Body of pancreas (tissue), 4 donors: ENCODE results near the gene PTPRM. TPM values are rescaled to one million over a fixed set of nuclear protein-coding genes. Genes with fewer than 3 reads are reported as not detected.
A peak's percentile ranks its signal among the peaks of the same experiment; 100 is the strongest.

Source experiments
- ATAC-seq: fragments of 150-250 bp; one replicate; pipeline ENCODE4 v1.9.1; 2016
- DNase-seq, 4 donors: peaks; one replicate each; pipeline ENCODE4 v3.0.0-alpha.2; 2019
- H3K27ac ChIP-seq, 4 donors: fragments of 200-600 bp; sonication (generic); 1 replicate in 3 of 4; 2 replicates in 1 of 4; pipeline versions ENCODE4 v1.5.1 to v1.6.1; 2016 to 2019; ENCODE audit warnings: mild to moderate bottlenecking in 1 of 4, mixed read lengths in 1 of 4, moderate library complexity in 1 of 4
- H3K27me3 ChIP-seq, 2 donors: fragments of 200-600 bp; sonication (generic); one replicate each; pipeline ENCODE4 v1.6.0; 2016; ENCODE audit warnings: mild to moderate bottlenecking in 1 of 2
- H3K36me3 ChIP-seq, 2 donors: fragments of 200-600 bp; sonication (generic); replicated peaks in 1 of 2; 2 replicates each; pipeline ENCODE4 v1.5.1; 2016; ENCODE audit warnings: low read depth in 2 of 2; ENCODE audit not compliant: insufficient read depth in 1 of 2
- H3K4me1 ChIP-seq: fragments of 200-600 bp; sonication (generic); one replicate; pipeline ENCODE4 v1.6.0; 2016
- H3K4me3 ChIP-seq, 2 donors: fragments of 200-600 bp; sonication (generic); 1 replicate in 1 of 2; 2 replicates in 1 of 2; pipeline ENCODE4 v1.5.1; 2016 to 2019
- H3K9me3 ChIP-seq, 3 donors: fragments of 200-600 bp; sonication (generic); 1 replicate in 2 of 3; 2 replicates in 1 of 3; pipeline ENCODE4 v1.5.1; 2016
- CTCF ChIP-seq, 7 experiments: fragments of 450-650 bp in 4 of 7; fragments of 200-600 bp in 3 of 7; sonication (generic) in 3 of 7; IDR thresholded peaks; one replicate each; pipeline ENCODE4 v1.5.1; 2016 to 2019; ENCODE audit warnings: antibody characterized with exemption in 7 of 7
- POLR2A ChIP-seq, 3 donors: fragments of 450-650 bp; IDR thresholded peaks; one replicate each; pipeline ENCODE4 v1.6.1; 2016; ENCODE audit warnings: antibody characterized with exemption in 3 of 3, mild to moderate bottlenecking in 2 of 3
- whole genome bisulfite sequencing, 2 donors: methylation state at CpG; one replicate each; pipeline ENCODE4 v1.1.5; 2017; 5-methylcytosine and 5-hydroxymethylcytosine counted together
- intact Hi-C: fragments of 100-400 bp; cut with DNase I; formaldehyde crosslinking; loops from one replicate; pipeline ENCODE4 v1.15.1; 2023
- total RNA-seq, 2 donors: library from RNA; depleted of rRNA; stranded (reverse); fragments of >200 nt; gene quantifications; one replicate each; pipeline ENCODE4 v1.1.0, GENCODE V29; 2016

The PTPRM gene
- total RNA-seq, 2 donors from 2014 or later, result 38.2 to 48.0 TPM

- Histone ChIP-seq H3K9me3 (no peaks in the 10 kb centered on the region), H3K4me1 (no peaks in the 10 kb centered on the region), H3K27ac (no peak overlapping the region), H3K27me3 (no peaks in the 10 kb centered on the region), H3K4me3 (no peak overlapping the region), H3K36me3 (no peaks in the 10 kb centered on the region)
- TF ChIP-seq POLR2A (IDR thresholded peaks at IDR 0.05), result no peak
- no peak for TF ChIP-seq CTCF (IDR thresholded peaks at IDR 0.05)
- ATAC-seq (no peak), DNase-seq (no peak)
- intact Hi-C loops, result no loop called here
Measured at GRCh38 chr18:8272254-8272653, 705.1 kb downstream of the PTPRM start.

- TF ChIP-seq CTCF (IDR thresholded peaks at IDR 0.05) (no peak), POLR2A (IDR thresholded peaks at IDR 0.05) (no peak)
- peaks cover 3% of the 10 kb centered on the region for H3K4me1 ChIP-seq
- no peaks in the 10 kb centered on the region for H3K36me3 ChIP-seq
- H3K4me3 ChIP-seq, result no peak overlapping the region
- no peak overlapping the region for H3K27ac ChIP-seq
- DNase-seq (no peak), ATAC-seq (no peak)
- no peaks in the 10 kb centered on the region for H3K27me3 ChIP-seq
- 63 to 79% methylated on average over 1 of the region's 1 CpG for whole genome bisulfite sequencing, 2 donors
- intact Hi-C loops, result no loop called here
- H3K9me3 ChIP-seq, result no peaks in the 10 kb centered on the region
Measured at GRCh38 chr18:8274370-8274769, 707.3 kb downstream of the PTPRM start.

- no peaks in the 10 kb centered on the region for H3K9me3 ChIP-seq
- intact Hi-C loops, result no loop called here
- no peaks in the 10 kb centered on the region for H3K36me3 ChIP-seq
- no peak overlapping the region for H3K4me3 ChIP-seq
- ATAC-seq, result no peak
- H3K4me1 ChIP-seq, result peaks cover 10% of the 10 kb centered on the region
- 74 to 87% methylated on average over 3 of the region's 3 CpGs for WGBS, 2 donors
- DNase-seq, result no peak
- no peaks in the 10 kb centered on the region for H3K27me3 ChIP-seq
- no peak overlapping the region for H3K27ac ChIP-seq
- TF ChIP-seq POLR2A (IDR thresholded peaks at IDR 0.05), result no peak
- no peak for TF ChIP-seq CTCF (IDR thresholded peaks at IDR 0.05)
Measured at GRCh38 chr18:8276406-8276805, 709.3 kb downstream of the PTPRM start.

GRCh38 chr18:8277270-8277669 lies 710.2 kb downstream of the PTPRM start:
- no peaks in the 10 kb centered on the region for H3K27me3 ChIP-seq
- H3K9me3 ChIP-seq, result no peaks in the 10 kb centered on the region
- intact Hi-C loops, result no loop called here
- H3K4me3 ChIP-seq, result no peak overlapping the region
- no peak for DNase-seq
- no peak overlapping the region for H3K27ac ChIP-seq
- 24 to 30% methylated on average over 1 of the region's 1 CpG for WGBS, 2 donors
- no peak for ATAC-seq
- TF ChIP-seq CTCF (IDR thresholded peaks at IDR 0.05) (no peak), POLR2A (IDR thresholded peaks at IDR 0.05) (no peak)
- H3K4me1 ChIP-seq, result peaks cover 10% of the 10 kb centered on the region
- H3K36me3 ChIP-seq, result no peaks in the 10 kb centered on the region

GRCh38 chr18:8279346-8279745 lies 712.2 kb downstream of the PTPRM start:
- intact Hi-C loops, result no loop called here
- DNase-seq (no peak), ATAC-seq (no peak)
- H3K36me3 ChIP-seq, result no peaks in the 10 kb centered on the region
- H3K4me3 ChIP-seq, result no peak overlapping the region
- H3K27me3 ChIP-seq, result no peaks in the 10 kb centered on the region
- H3K9me3 ChIP-seq, result no peaks in the 10 kb centered on the region
- TF ChIP-seq CTCF (IDR thresholded peaks at IDR 0.05) (no peak), POLR2A (IDR thresholded peaks at IDR 0.05) (no peak)
- WGBS, 2 donors, result 65 to 75% methylated on average over 9 of the region's 9 CpGs
- peaks cover 10% of the 10 kb centered on the region for H3K4me1 ChIP-seq
- H3K27ac ChIP-seq, result peak overlapping the region in 3 of 4 donors; percentile 13 to 58 (median 44)
